ENCODE measurements around the gene NTNG1. TPM values are rescaled to one million over a fixed set of nuclear protein-coding genes. Genes with fewer than 3 reads are reported as not detected.
"Not testable (repeated sequence)": the region's sequence is repeated elsewhere in the genome, so short reads cannot be mapped to it uniquely, and the experiment has no call there.

Gene NTNG1
- total RNA-seq, 1 donor from 2014 or later, result not detected

GRCh38 chr1:107230121-107230520, 89.3 kb downstream of the NTNG1 start:
- no peak overlapping the region for H3K27ac Mint-ChIP-seq
- H3K27me3 Mint-ChIP-seq (ENCODE audit: low read depth), result no peaks in the 10 kb centered on the region
- no peaks in the 10 kb centered on the region for H3K4me1 Mint-ChIP-seq (ENCODE audit: low read depth)
- no peak overlapping the region for H3K4me3 Mint-ChIP-seq (ENCODE audit: low read depth)
- DNase-seq (ENCODE audit: low spot score), result no peak
- intact Hi-C loops (cut with micrococcal nuclease), result no loop called here
- H3K36me3 Mint-ChIP-seq (ENCODE audit: low read depth), result no peaks in the 10 kb centered on the region
- no peaks in the 10 kb centered on the region for H3K9me3 Mint-ChIP-seq

- H3K36me3 Mint-ChIP-seq (ENCODE audit: low read depth), result no peaks in the 10 kb centered on the region
- H3K9me3 Mint-ChIP-seq, result peaks cover 9% of the 10 kb centered on the region
- no peaks in the 10 kb centered on the region for H3K27me3 Mint-ChIP-seq (ENCODE audit: low read depth)
- intact Hi-C loops (cut with micrococcal nuclease), result no loop called here
- no peaks in the 10 kb centered on the region for H3K4me1 Mint-ChIP-seq (ENCODE audit: low read depth)
- H3K27ac Mint-ChIP-seq, result no peak overlapping the region
- no peak for DNase-seq (ENCODE audit: low spot score)
- H3K4me3 Mint-ChIP-seq (ENCODE audit: low read depth), result no peak overlapping the region
Observed at GRCh38 chr1:107231291-107231690, 90.5 kb downstream of the NTNG1 start.

- Mint-ChIP-seq H3K27me3 (ENCODE audit: low read depth) (no peaks in the 10 kb centered on the region), H3K9me3 (peaks cover 20% of the 10 kb centered on the region), H3K4me3 (ENCODE audit: low read depth) (no peak overlapping the region), H3K36me3 (ENCODE audit: low read depth) (no peaks in the 10 kb centered on the region), H3K4me1 (ENCODE audit: low read depth) (no peaks in the 10 kb centered on the region), H3K27ac (no peak overlapping the region)
- no peak for DNase-seq (ENCODE audit: low spot score)
- intact Hi-C loops (cut with micrococcal nuclease), result no loop called here
Observed at GRCh38 chr1:107232426-107232825, 91.6 kb downstream of the NTNG1 start.

GRCh38 chr1:107236760-107237159, 95.9 kb downstream of the NTNG1 start:
- H3K4me1 Mint-ChIP-seq (ENCODE audit: low read depth); H3K27me3 Mint-ChIP-seq (ENCODE audit: low read depth); DNase-seq (ENCODE audit: low spot score); H3K27ac Mint-ChIP-seq; H3K4me3 Mint-ChIP-seq (ENCODE audit: low read depth); H3K36me3 Mint-ChIP-seq (ENCODE audit: low read depth); intact Hi-C loops (cut with micrococcal nuclease): not testable (repeated sequence)
- H3K9me3 Mint-ChIP-seq, result peaks cover 23% of the 10 kb centered on the region

GRCh38 chr1:107243461-107243860, 102.6 kb downstream of the NTNG1 start:
- no peaks in the 10 kb centered on the region for H3K27me3 Mint-ChIP-seq (ENCODE audit: low read depth)
- no peak overlapping the region for H3K27ac Mint-ChIP-seq
- no peaks in the 10 kb centered on the region for H3K4me1 Mint-ChIP-seq (ENCODE audit: low read depth)
- H3K4me3 Mint-ChIP-seq (ENCODE audit: low read depth), result no peak overlapping the region
- DNase-seq (ENCODE audit: low spot score), result no peak
- H3K9me3 Mint-ChIP-seq, result no peaks in the 10 kb centered on the region
- H3K36me3 Mint-ChIP-seq (ENCODE audit: low read depth), result no peaks in the 10 kb centered on the region
- intact Hi-C loops (cut with micrococcal nuclease), result no loop called here

- Mint-ChIP-seq H3K36me3 (ENCODE audit: low read depth) (no peaks in the 10 kb centered on the region), H3K27me3 (ENCODE audit: low read depth) (no peaks in the 10 kb centered on the region), H3K27ac (no peak overlapping the region), H3K4me3 (ENCODE audit: low read depth) (no peak overlapping the region), H3K4me1 (ENCODE audit: low read depth) (peaks cover under 1% of the 10 kb centered on the region), H3K9me3 (no peaks in the 10 kb centered on the region)
- intact Hi-C loops (cut with micrococcal nuclease), result no loop called here
- DNase-seq (ENCODE audit: low spot score), result no peak
Observed at GRCh38 chr1:107244709-107245500, 104.1 kb downstream of the NTNG1 start.

- no peaks in the 10 kb centered on the region for H3K9me3 Mint-ChIP-seq
- H3K27ac Mint-ChIP-seq, result no peak overlapping the region
- DNase-seq (ENCODE audit: low spot score), result no peak
- H3K27me3 Mint-ChIP-seq (ENCODE audit: low read depth), result no peaks in the 10 kb centered on the region
- no peaks in the 10 kb centered on the region for H3K36me3 Mint-ChIP-seq (ENCODE audit: low read depth)
- intact Hi-C loops (cut with micrococcal nuclease), result no loop called here
- no peak overlapping the region for H3K4me3 Mint-ChIP-seq (ENCODE audit: low read depth)
- H3K4me1 Mint-ChIP-seq (ENCODE audit: low read depth), result peaks cover 4% of the 10 kb centered on the region
Observed at GRCh38 chr1:107246775-107247345, 106.0 kb downstream of the NTNG1 start.

GRCh38 chr1:107247679-107248078, 106.8 kb downstream of the NTNG1 start:
- Mint-ChIP-seq H3K9me3 (no peaks in the 10 kb centered on the region), H3K27me3 (ENCODE audit: low read depth) (no peaks in the 10 kb centered on the region), H3K36me3 (ENCODE audit: low read depth) (no peaks in the 10 kb centered on the region), H3K4me1 (ENCODE audit: low read depth) (peaks cover 4% of the 10 kb centered on the region), H3K4me3 (ENCODE audit: low read depth) (no peak overlapping the region), H3K27ac (no peak overlapping the region)
- intact Hi-C loops (cut with micrococcal nuclease), result no loop called here
- DNase-seq (ENCODE audit: low spot score), result no peak

GRCh38 chr1:107250169-107250568, 109.3 kb downstream of the NTNG1 start:
- H3K27me3 Mint-ChIP-seq (ENCODE audit: low read depth), result no peaks in the 10 kb centered on the region
- no peak overlapping the region for H3K4me3 Mint-ChIP-seq (ENCODE audit: low read depth)
- DNase-seq (ENCODE audit: low spot score), result no peak
- no peak overlapping the region for H3K27ac Mint-ChIP-seq
- H3K36me3 Mint-ChIP-seq (ENCODE audit: low read depth), result no peaks in the 10 kb centered on the region
- intact Hi-C loops (cut with micrococcal nuclease), result no loop called here
- H3K4me1 Mint-ChIP-seq (ENCODE audit: low read depth), result peaks cover 4% of the 10 kb centered on the region
- no peaks in the 10 kb centered on the region for H3K9me3 Mint-ChIP-seq

GRCh38 chr1:107251083-107251482, 110.2 kb downstream of the NTNG1 start:
- DNase-seq (ENCODE audit: low spot score), result no peak
- intact Hi-C loops (cut with micrococcal nuclease), result no loop called here
- Mint-ChIP-seq H3K27ac (no peak overlapping the region), H3K27me3 (ENCODE audit: low read depth) (no peaks in the 10 kb centered on the region), H3K4me3 (ENCODE audit: low read depth) (no peak overlapping the region), H3K9me3 (no peaks in the 10 kb centered on the region), H3K4me1 (ENCODE audit: low read depth) (peaks cover 4% of the 10 kb centered on the region), H3K36me3 (ENCODE audit: low read depth) (no peaks in the 10 kb centered on the region)

- Mint-ChIP-seq H3K4me1 (ENCODE audit: low read depth) (peaks cover 4% of the 10 kb centered on the region), H3K4me3 (ENCODE audit: low read depth) (no peak overlapping the region), H3K27me3 (ENCODE audit: low read depth) (no peaks in the 10 kb centered on the region), H3K27ac (no peak overlapping the region), H3K9me3 (no peaks in the 10 kb centered on the region), H3K36me3 (ENCODE audit: low read depth) (no peaks in the 10 kb centered on the region)
- intact Hi-C loops (cut with micrococcal nuclease), result no loop called here
- DNase-seq (ENCODE audit: low spot score), result no peak
Observed at GRCh38 chr1:107251839-107252238, 111.0 kb downstream of the NTNG1 start.

- Mint-ChIP-seq H3K9me3 (no peaks in the 10 kb centered on the region), H3K4me3 (ENCODE audit: low read depth) (no peak overlapping the region), H3K27me3 (ENCODE audit: low read depth) (no peaks in the 10 kb centered on the region), H3K27ac (no peak overlapping the region), H3K4me1 (ENCODE audit: low read depth) (peaks cover 4% of the 10 kb centered on the region), H3K36me3 (ENCODE audit: low read depth) (no peaks in the 10 kb centered on the region)
- intact Hi-C loops (cut with micrococcal nuclease), result no loop called here
- no peak for DNase-seq (ENCODE audit: low spot score)
Observed at GRCh38 chr1:107252271-107252670, 111.4 kb downstream of the NTNG1 start.

- H3K4me1 Mint-ChIP-seq (ENCODE audit: low read depth), result peaks cover 4% of the 10 kb centered on the region
- intact Hi-C loops (cut with micrococcal nuclease), result no loop called here
- DNase-seq (ENCODE audit: low spot score), result no peak
- no peaks in the 10 kb centered on the region for H3K36me3 Mint-ChIP-seq (ENCODE audit: low read depth)
- no peaks in the 10 kb centered on the region for H3K9me3 Mint-ChIP-seq
- H3K27ac Mint-ChIP-seq, result no peak overlapping the region
- H3K4me3 Mint-ChIP-seq (ENCODE audit: low read depth), result no peak overlapping the region
- H3K27me3 Mint-ChIP-seq (ENCODE audit: low read depth), result no peaks in the 10 kb centered on the region
Observed at GRCh38 chr1:107254306-107254705, 113.5 kb downstream of the NTNG1 start.
